SK-N-SH treated with all-trans-retinoic acid at 6 μM for 48 hours (cell line): ENCODE measurements around the gene JAM2.

Experiments
- ATAC-seq: fragments of 200-7000 bp; cut with Tn5 transposase; 3 replicates; pipeline ENCODE4 v1.9.1; 2020; ENCODE audit warnings: mild to moderate bottlenecking, moderate library complexity
- ARNTL ChIP-seq: fragments of 450-650 bp; formaldehyde crosslinking; IDR thresholded peaks from 2 replicates; pipeline ENCODE4 v1.5.0; 2020; ENCODE audit warnings: low read depth, mild to moderate bottlenecking, moderate library complexity, borderline replicate concordance
- BACH2 ChIP-seq: fragments of 250-450 bp; sonication (Bioruptor Pico); IDR thresholded peaks from 2 replicates; pipeline ENCODE4 v1.9.0; 2021; ENCODE audit warnings: mild to moderate bottlenecking, borderline replicate concordance
- CSRNP3 ChIP-seq: fragments of 250-450 bp; sonication (Bioruptor Pico); IDR thresholded peaks from 2 replicates; pipeline ENCODE4 v1.5.1; 2021; ENCODE audit warnings: mild to moderate bottlenecking, moderate library complexity
- ESRRG ChIP-seq: fragments of 250-450 bp; sonication (Bioruptor Pico); IDR thresholded peaks from 2 replicates; pipeline ENCODE4 v1.6.1; 2021; ENCODE audit warnings: mild to moderate bottlenecking
- GLIS3 ChIP-seq: fragments of 250-450 bp; sonication (Bioruptor Pico); IDR thresholded peaks from 2 replicates; pipeline ENCODE4 v1.5.0; 2020; ENCODE audit warnings: mild to moderate bottlenecking, moderate library complexity
- ISL1 ChIP-seq: fragments of 250-450 bp; sonication (Bioruptor Pico); IDR thresholded peaks from 2 replicates; pipeline ENCODE4 v2.1.2; 2022; ENCODE audit warnings: mild to moderate bottlenecking, moderate library complexity
- PATZ1 ChIP-seq: fragments of 250-450 bp; sonication (Bioruptor Pico); IDR thresholded peaks from 2 replicates; pipeline ENCODE4 v1.8.0; 2020; ENCODE audit warnings: mild to moderate bottlenecking, moderate library complexity, borderline replicate concordance
- PPARA ChIP-seq: fragments of 250-450 bp; sonication (Bioruptor Pico); IDR thresholded peaks from 2 replicates; pipeline ENCODE4 v1.5.0; 2020; ENCODE audit warnings: mild to moderate bottlenecking, borderline replicate concordance
- RARB ChIP-seq: fragments of 250-450 bp; sonication (Bioruptor Pico); IDR thresholded peaks from 2 replicates; pipeline ENCODE4 v1.8.0; 2021; ENCODE audit warnings: mild to moderate bottlenecking, moderate library complexity
- SNAI2 ChIP-seq: fragments of 250-450 bp; sonication (Bioruptor Pico); IDR thresholded peaks from 2 replicates; pipeline ENCODE4 v1.5.0; 2020; ENCODE audit warnings: mild to moderate bottlenecking, moderate library complexity
- TCF4 ChIP-seq: fragments of 250-450 bp; sonication (Bioruptor Pico); IDR thresholded peaks from 2 replicates; pipeline ENCODE4 v1.8.0; 2021; ENCODE audit warnings: mild to moderate bottlenecking, moderate library complexity, borderline replicate concordance
- TOX ChIP-seq: fragments of 250-450 bp; sonication (Bioruptor Pico); IDR thresholded peaks from 2 replicates; pipeline ENCODE4 v1.8.0; 2021; ENCODE audit warnings: mild to moderate bottlenecking, moderate library complexity, borderline replicate concordance
- TSHZ2 ChIP-seq: fragments of 250-450 bp; sonication (Bioruptor Pico); IDR thresholded peaks from 2 replicates; pipeline ENCODE4 v1.5.0; 2020; ENCODE audit warnings: mild to moderate bottlenecking, moderate library complexity
- ZNF565 ChIP-seq: fragments of 450-650 bp; formaldehyde crosslinking; conservative IDR thresholded peaks from 2 replicates; pipeline ENCODE4 v1.5.0; 2020; ENCODE audit warnings: low read depth, mild to moderate bottlenecking, moderate library complexity
- ZNF70 ChIP-seq: fragments of 450-650 bp; formaldehyde crosslinking; IDR thresholded peaks from 2 replicates; pipeline ENCODE4 v1.5.0; 2020; ENCODE audit warnings: mild to moderate bottlenecking, moderate library complexity
- TF ChIP-seq, protein P1 (sequence below): fragments of 250-450 bp; sonication (Bioruptor Pico); IDR thresholded peaks from 2 replicates; pipeline ENCODE4 v1.5.1; 2020; ENCODE audit warnings: low read depth, mild to moderate bottlenecking, moderate library complexity

The JAM2 gene

DNA sequence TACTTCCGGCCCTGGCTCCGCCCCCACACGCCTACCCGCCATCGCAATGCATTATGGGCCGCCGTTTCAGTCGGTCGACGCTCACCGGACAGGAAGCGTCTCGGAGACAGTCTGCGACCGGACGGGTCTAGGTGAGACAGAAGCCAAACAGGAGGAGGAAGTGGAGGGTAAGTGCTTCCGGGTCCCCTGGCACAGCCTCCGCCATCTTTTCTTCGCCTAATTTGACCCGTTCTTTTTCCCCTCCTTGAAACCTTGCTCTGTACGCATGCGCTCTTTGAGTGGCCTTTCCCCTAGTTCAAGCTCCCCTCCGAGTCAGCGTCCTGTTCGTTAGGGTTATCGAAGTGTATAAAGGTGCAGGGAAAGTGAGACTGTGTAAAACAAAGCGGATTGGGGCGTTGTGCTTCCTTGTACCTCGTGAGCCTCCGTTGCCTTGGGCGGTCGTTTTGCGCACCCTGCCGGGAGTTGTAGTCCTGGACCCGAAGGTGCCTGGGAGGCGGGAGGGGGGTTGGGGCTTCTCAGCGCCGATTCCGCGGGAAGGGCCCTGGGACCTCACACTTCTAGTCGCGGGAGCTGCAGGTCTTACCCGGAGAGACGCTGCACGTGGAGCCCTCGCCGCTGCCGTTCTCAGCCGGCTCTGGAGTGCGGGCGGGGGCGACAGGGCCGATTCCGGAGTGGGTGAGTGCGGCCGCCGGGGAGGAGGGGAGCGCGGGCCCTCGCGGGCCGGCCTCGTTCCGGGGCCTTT lies 96.0 kb downstream of the JAM2 start, which contains the start of the genes ATP5PF and GABPA:
TSS of gene ATP5PF (minus strand) at position 1 of the 742 bp plus-strand sequence. CDS start 5,110 bp downstream, outside the sequence.
TSS of gene GABPA (plus strand) at position 69 of the 742 bp plus-strand sequence. CDS start 6,627 bp downstream, outside the sequence.
- peak; percentile 61; the same call in 1 of the 2 replicates for TF ChIP-seq PATZ1
- TF ChIP-seq RARB (CRISPR knock-in tag) = no peak
- peak; percentile 93 for ATAC-seq

- no peak for TF ChIP-seq BACH2 (CRISPR knock-in tag)
- TF ChIP-seq ISL1 (CRISPR knock-in tag) = no peak
- no peak for TF ChIP-seq ARNTL (CRISPR knock-in tag)
- TF ChIP-seq PPARA (CRISPR knock-in tag) = no peak
- TF ChIP-seq RARB (CRISPR knock-in tag) = no peak
- TF ChIP-seq ZNF70 (CRISPR knock-in tag) = no peak
- no peak for TF ChIP-seq ESRRG (CRISPR knock-in tag)
- TF ChIP-seq, protein P1, sequence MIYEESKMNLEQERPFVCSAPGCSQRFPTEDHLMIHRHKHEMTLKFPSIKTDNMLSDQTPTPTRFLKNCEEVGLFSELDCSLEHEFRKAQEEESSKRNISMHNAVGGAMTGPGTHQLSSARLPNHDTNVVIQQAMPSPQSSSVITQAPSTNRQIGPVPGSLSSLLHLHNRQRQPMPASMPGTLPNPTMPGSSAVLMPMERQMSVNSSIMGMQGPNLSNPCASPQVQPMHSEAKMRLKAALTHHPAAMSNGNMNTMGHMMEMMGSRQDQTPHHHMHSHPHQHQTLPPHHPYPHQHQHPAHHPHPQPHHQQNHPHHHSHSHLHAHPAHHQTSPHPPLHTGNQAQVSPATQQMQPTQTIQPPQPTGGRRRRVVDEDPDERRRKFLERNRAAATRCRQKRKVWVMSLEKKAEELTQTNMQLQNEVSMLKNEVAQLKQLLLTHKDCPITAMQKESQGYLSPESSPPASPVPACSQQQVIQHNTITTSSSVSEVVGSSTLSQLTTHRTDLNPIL (CRISPR knock-in tag) = no peak
- no peak for TF ChIP-seq TOX (CRISPR knock-in tag)
- TF ChIP-seq SNAI2 = no peak
- TF ChIP-seq CSRNP3 = no peak
- TF ChIP-seq GLIS3 (CRISPR knock-in tag) = no peak
- peak; percentile 78 for ATAC-seq
Measured at GRCh38 chr21:25735646-25736597, 96.9 kb downstream of the JAM2 start.

DNA sequence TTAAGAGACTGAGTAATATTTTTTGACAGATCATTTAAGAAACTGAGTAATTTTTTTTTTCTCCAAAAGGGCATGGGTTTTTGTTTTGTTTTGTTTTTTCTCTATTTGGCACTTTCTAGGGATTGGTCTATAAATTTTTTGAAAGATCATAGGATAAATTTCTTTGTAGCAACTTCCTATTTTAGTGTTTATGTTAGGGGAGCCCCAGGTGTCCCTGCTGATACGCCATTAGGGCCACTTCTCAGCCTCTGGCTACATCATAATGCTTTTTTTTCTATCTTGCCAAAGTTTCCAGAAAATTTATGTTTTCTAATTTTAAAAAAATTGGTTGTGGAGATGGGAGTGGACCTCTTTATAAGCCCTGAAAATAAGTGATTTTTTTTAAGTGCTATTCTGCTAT lies 98.4 kb downstream of the JAM2 start:
- ATAC-seq = no peak
- no peak for TF ChIP-seq TOX (CRISPR knock-in tag)
- TF ChIP-seq, protein P1 (CRISPR knock-in tag) = no peak
- TF ChIP-seq TCF4 (CRISPR knock-in tag) = no peak

DNA sequence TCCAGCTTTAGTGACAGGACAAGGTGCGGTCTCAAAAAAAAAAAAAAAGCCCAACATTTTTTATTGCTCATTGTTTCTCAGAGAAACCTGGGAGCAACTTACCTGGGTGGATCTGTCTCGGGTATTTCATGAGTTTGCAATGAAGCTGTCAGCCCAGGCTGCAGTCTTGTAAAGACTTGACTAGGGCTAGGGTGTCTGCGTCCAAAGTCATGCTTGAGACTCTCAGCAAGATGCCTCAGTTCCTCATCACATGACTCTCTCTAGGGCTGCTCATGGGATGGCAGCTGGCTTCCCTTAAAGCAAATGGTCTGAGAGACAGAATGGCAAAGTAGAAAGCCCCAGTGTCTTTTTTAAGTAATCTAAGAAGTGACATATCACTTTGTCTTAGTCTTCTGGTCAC lies 103.8 kb downstream of the JAM2 start:
- ATAC-seq = no peak
- TF ChIP-seq TSHZ2 (CRISPR knock-in tag) (no peak), BACH2 (CRISPR knock-in tag) (no peak), CSRNP3 (no peak), RARB (CRISPR knock-in tag) (no peak), TOX (CRISPR knock-in tag) (no peak), ZNF70 (CRISPR knock-in tag) (no peak), GLIS3 (CRISPR knock-in tag) (no peak), ESRRG (CRISPR knock-in tag) (no peak), ZNF565 (CRISPR knock-in tag) (no peak)
